ENCODE measurements around the gene MED13L. TPM values are rescaled to one million over a fixed set of nuclear protein-coding genes. Genes with fewer than 3 reads are reported as not detected.

MED13L gene
- polyA plus RNA-seq, 1 of the 3 experiments (the other 2 are of a cell fraction) = 17.1 TPM

DNA sequence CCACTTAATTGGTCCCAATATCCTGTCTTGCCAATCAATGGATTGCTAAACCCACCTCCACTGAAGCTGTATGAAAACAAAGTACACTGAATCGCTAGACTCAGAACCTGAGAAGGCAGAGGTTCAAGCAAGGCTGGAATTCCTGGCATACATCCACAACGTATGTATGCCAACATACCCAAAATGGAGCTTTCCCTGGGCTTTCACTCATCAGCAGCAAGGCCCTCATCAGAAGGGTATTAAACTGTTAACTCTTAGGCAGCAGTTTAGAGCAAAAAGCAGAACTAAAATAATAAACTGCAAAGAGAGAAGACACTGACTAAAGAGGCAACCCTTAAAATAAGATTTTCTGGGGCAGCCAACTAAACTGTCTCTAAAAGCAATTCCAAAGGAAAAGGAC, 13.6 kb downstream of the MED13L start:
- Histone ChIP-seq H3K9ac (no peak overlapping the region), H3K4me1 (ENCODE audit: control insufficient read depth in 1 of 2, insufficient read depth in 2 of 2, low read depth in 1 of 2, low read length in 1 of 2) (peaks cover 14 to 58% of the 10 kb centered on the region in 2 experiments), H3K4me2 (no peak overlapping the region)

More for the DNA sequence above, 13.6 kb downstream of the MED13L start:
- Histone ChIP-seq H3K9me2 (no peaks in the 10 kb centered on the region), H3K79me2 (ENCODE audit: insufficient read depth) (peaks cover 100% of the 10 kb centered on the region), H3K9me3 (no peaks in the 10 kb centered on the region), H3F3A (replicated peaks; ENCODE audit: insufficient read depth) (no peaks in the 10 kb centered on the region), H3K36me3 (replicated peaks in 1 of 2; ENCODE audit: control insufficient read depth in 1 of 2, insufficient read depth in 2 of 2, low read length in 1 of 2) (no peaks in the 10 kb centered on the region), H3K27me3 (ENCODE audit: insufficient read depth) (no peaks in the 10 kb centered on the region), H3K4me3 (ENCODE audit: low read depth in 2 of 2, low read length in 1 of 2) (no peak overlapping the region), H2AFZ (ENCODE audit: low read depth) (no peak overlapping the region), H3K27ac (ENCODE audit: low read depth in 2 of 2, low read length in 1 of 2) (no peak overlapping the region), H4K20me1 (ENCODE audit: insufficient read depth) (peaks cover 100% of the 10 kb centered on the region)
- ChIA-PET CTCF (interaction anchor here (0.9 to 1.0 kb wide), 2 partner anchors 12 to 123 kb away, joined by 3 read pairs; no protein-coding TSS in a partner anchor), POLR2A (no interaction called here)
- TF ChIP-seq RCOR1 (IDR thresholded peaks at IDR 0.05; ENCODE audit: low read length) (no peak), NFIC (IDR thresholded peaks at IDR 0.05; ENCODE audit: borderline replicate concordance) (0 out of 2 replicates have a peak, but pooled peaks have one; percentile 12)
- TF ChIP-seq, protein P1, sequence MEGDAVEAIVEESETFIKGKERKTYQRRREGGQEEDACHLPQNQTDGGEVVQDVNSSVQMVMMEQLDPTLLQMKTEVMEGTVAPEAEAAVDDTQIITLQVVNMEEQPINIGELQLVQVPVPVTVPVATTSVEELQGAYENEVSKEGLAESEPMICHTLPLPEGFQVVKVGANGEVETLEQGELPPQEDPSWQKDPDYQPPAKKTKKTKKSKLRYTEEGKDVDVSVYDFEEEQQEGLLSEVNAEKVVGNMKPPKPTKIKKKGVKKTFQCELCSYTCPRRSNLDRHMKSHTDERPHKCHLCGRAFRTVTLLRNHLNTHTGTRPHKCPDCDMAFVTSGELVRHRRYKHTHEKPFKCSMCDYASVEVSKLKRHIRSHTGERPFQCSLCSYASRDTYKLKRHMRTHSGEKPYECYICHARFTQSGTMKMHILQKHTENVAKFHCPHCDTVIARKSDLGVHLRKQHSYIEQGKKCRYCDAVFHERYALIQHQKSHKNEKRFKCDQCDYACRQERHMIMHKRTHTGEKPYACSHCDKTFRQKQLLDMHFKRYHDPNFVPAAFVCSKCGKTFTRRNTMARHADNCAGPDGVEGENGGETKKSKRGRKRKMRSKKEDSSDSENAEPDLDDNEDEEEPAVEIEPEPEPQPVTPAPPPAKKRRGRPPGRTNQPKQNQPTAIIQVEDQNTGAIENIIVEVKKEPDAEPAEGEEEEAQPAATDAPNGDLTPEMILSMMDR (IDR thresholded peaks at IDR 0.05) = no peak
- TF ChIP-seq, protein P2, sequence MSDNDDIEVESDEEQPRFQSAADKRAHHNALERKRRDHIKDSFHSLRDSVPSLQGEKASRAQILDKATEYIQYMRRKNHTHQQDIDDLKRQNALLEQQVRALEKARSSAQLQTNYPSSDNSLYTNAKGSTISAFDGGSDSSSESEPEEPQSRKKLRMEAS (IDR thresholded peaks at IDR 0.05; ENCODE audit: low read depth) = no peak
- TF ChIP-seq, protein P3, sequence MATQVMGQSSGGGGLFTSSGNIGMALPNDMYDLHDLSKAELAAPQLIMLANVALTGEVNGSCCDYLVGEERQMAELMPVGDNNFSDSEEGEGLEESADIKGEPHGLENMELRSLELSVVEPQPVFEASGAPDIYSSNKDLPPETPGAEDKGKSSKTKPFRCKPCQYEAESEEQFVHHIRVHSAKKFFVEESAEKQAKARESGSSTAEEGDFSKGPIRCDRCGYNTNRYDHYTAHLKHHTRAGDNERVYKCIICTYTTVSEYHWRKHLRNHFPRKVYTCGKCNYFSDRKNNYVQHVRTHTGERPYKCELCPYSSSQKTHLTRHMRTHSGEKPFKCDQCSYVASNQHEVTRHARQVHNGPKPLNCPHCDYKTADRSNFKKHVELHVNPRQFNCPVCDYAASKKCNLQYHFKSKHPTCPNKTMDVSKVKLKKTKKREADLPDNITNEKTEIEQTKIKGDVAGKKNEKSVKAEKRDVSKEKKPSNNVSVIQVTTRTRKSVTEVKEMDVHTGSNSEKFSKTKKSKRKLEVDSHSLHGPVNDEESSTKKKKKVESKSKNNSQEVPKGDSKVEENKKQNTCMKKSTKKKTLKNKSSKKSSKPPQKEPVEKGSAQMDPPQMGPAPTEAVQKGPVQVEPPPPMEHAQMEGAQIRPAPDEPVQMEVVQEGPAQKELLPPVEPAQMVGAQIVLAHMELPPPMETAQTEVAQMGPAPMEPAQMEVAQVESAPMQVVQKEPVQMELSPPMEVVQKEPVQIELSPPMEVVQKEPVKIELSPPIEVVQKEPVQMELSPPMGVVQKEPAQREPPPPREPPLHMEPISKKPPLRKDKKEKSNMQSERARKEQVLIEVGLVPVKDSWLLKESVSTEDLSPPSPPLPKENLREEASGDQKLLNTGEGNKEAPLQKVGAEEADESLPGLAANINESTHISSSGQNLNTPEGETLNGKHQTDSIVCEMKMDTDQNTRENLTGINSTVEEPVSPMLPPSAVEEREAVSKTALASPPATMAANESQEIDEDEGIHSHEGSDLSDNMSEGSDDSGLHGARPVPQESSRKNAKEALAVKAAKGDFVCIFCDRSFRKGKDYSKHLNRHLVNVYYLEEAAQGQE (IDR thresholded peaks at IDR 0.05; ENCODE audit: low read depth, low read length) = no peak
- TF ChIP-seq, protein P4, sequence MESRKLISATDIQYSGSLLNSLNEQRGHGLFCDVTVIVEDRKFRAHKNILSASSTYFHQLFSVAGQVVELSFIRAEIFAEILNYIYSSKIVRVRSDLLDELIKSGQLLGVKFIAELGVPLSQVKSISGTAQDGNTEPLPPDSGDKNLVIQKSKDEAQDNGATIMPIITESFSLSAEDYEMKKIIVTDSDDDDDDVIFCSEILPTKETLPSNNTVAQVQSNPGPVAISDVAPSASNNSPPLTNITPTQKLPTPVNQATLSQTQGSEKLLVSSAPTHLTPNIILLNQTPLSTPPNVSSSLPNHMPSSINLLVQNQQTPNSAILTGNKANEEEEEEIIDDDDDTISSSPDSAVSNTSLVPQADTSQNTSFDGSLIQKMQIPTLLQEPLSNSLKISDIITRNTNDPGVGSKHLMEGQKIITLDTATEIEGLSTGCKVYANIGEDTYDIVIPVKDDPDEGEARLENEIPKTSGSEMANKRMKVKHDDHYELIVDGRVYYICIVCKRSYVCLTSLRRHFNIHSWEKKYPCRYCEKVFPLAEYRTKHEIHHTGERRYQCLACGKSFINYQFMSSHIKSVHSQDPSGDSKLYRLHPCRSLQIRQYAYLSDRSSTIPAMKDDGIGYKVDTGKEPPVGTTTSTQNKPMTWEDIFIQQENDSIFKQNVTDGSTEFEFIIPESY (IDR thresholded peaks at IDR 0.05; ENCODE audit: borderline replicate concordance, low read depth) = no peak
- DNase-seq = no peak
- 57% methylated on average over 2 of the region's 2 CpGs for WGBS (ENCODE audit: low lambda C conversion rate)

All from SK-N-SH (cell line).